HG02981 (cell line): ENCODE measurements around the gene SDHAF3.
"Not testable (repeated sequence)": the region's sequence is repeated elsewhere in the genome, so short reads cannot be mapped to it uniquely, and the experiment has no call there.

ENCODE experiments used
- ATAC-seq: cut with Tn5 transposase; IDR thresholded peaks from one replicate; pipeline ENCODE4 v1.9.1; 2021; ENCODE audit warnings: mild to moderate bottlenecking, moderate library complexity; ENCODE audit not compliant: unreplicated experiment

Gene SDHAF3

GRCh38 chr7:97120713-97121457, 3.4 kb downstream of the SDHAF3 start:
- no peak for ATAC-seq

- ATAC-seq = not testable (repeated sequence)
Observed at GRCh38 chr7:97123115-97123514, 5.6 kb downstream of the SDHAF3 start.

- no peak for ATAC-seq
Observed at GRCh38 chr7:97126483-97127171, 9.1 kb downstream of the SDHAF3 start.

GRCh38 chr7:97128736-97129135, 11.2 kb downstream of the SDHAF3 start:
- ATAC-seq = no peak

- ATAC-seq = no peak
Observed at GRCh38 chr7:97130417-97131139, 13.1 kb downstream of the SDHAF3 start.

- no peak for ATAC-seq
Observed at GRCh38 chr7:97133159-97133558, 15.7 kb downstream of the SDHAF3 start.

- ATAC-seq = no peak
Observed at GRCh38 chr7:97138830-97139229, 21.3 kb downstream of the SDHAF3 start.

GRCh38 chr7:97145068-97145467, 27.6 kb downstream of the SDHAF3 start:
- ATAC-seq = no peak

- no peak for ATAC-seq
Observed at GRCh38 chr7:97149843-97150242, 32.3 kb downstream of the SDHAF3 start.

GRCh38 chr7:97155897-97156418, 38.5 kb downstream of the SDHAF3 start:
- no peak for ATAC-seq

GRCh38 chr7:97159984-97160383, 42.5 kb downstream of the SDHAF3 start:
- ATAC-seq = not testable (repeated sequence)

- not testable (repeated sequence) for ATAC-seq
Observed at GRCh38 chr7:97161609-97162008, 44.1 kb downstream of the SDHAF3 start.

- no peak for ATAC-seq
Observed at GRCh38 chr7:97166308-97166707, 48.8 kb downstream of the SDHAF3 start.

- ATAC-seq = no peak
Observed at GRCh38 chr7:97167176-97167575, 49.7 kb downstream of the SDHAF3 start.

- ATAC-seq = no peak
Observed at GRCh38 chr7:97167749-97168148, 50.3 kb downstream of the SDHAF3 start.

- no peak for ATAC-seq
Observed at GRCh38 chr7:97174303-97174702, 56.8 kb downstream of the SDHAF3 start.

GRCh38 chr7:97179454-97180104, 62.1 kb downstream of the SDHAF3 start:
- peak; percentile 80 for ATAC-seq

- ATAC-seq = no peak
Observed at GRCh38 chr7:97187067-97187466, 69.6 kb downstream of the SDHAF3 start.

- ATAC-seq = not testable (repeated sequence)
Observed at GRCh38 chr7:97196174-97196573, 78.7 kb downstream of the SDHAF3 start.

GRCh38 chr7:97198596-97198995, 81.1 kb downstream of the SDHAF3 start:
- no peak for ATAC-seq

GRCh38 chr7:97200018-97200417, 82.5 kb downstream of the SDHAF3 start:
- ATAC-seq = no peak
